Measurements from ENCODE around the gene GCFC2. TPM values are rescaled to one million over a fixed set of nuclear protein-coding genes. Genes with fewer than 3 reads are reported as not detected.

The GCFC2 gene
- total RNA-seq, 2 donors from 2014 or later, result 10.0 to 13.5 TPM

DNA sequence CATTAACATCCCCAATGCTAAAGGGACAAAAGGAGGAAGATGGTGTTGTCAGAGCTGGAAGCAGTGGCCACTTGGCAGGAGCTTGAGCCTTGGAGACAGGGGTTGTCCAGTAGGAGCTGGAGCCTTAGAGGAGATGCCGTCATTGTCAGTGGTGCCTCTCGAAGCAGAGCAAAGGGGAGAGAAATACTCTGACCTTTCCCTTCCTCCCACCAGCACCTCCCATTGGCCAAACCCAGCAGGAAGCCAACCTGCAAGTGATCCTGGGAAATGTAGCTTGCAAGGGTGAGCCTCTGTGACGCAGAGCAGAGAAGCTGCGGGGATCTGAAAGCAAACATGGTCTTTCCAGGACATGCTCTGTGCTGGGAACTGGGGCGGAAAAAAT, 97.9 kb downstream of the GCFC2 start:
- Histone ChIP-seq H3K27me3 (no peaks in the 10 kb centered on the region), H3K27ac (no peak overlapping the region), H3K36me3 (no peaks in the 10 kb centered on the region), H3K9me3 (no peaks in the 10 kb centered on the region), H3K4me1 (no peaks in the 10 kb centered on the region), H3K9ac (ENCODE audit: low read depth in 2 of 2, low read length in 2 of 2) (no peak overlapping the region), H3K4me3 (no peak overlapping the region)
- intact Hi-C loops (cut with DNase I), result loop anchor here (5.0 kb wide), 1 partner anchor 151 kb away; no protein-coding TSS in a partner anchor
- no peak for DNase-seq
- TF ChIP-seq, protein P1, sequence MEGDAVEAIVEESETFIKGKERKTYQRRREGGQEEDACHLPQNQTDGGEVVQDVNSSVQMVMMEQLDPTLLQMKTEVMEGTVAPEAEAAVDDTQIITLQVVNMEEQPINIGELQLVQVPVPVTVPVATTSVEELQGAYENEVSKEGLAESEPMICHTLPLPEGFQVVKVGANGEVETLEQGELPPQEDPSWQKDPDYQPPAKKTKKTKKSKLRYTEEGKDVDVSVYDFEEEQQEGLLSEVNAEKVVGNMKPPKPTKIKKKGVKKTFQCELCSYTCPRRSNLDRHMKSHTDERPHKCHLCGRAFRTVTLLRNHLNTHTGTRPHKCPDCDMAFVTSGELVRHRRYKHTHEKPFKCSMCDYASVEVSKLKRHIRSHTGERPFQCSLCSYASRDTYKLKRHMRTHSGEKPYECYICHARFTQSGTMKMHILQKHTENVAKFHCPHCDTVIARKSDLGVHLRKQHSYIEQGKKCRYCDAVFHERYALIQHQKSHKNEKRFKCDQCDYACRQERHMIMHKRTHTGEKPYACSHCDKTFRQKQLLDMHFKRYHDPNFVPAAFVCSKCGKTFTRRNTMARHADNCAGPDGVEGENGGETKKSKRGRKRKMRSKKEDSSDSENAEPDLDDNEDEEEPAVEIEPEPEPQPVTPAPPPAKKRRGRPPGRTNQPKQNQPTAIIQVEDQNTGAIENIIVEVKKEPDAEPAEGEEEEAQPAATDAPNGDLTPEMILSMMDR (IDR thresholded peaks at IDR 0.05), result no peak

Other genes with a start within 250 kb of the GCFC2 start
- gene EVA1A, start 150.0 kb downstream of the GCFC2 start, total RNA-seq, result under 1 TPM; 0.25 to 0.77 TPM
- 10 to 100 TPM; 58.3 to 62.0 TPM for gene MRPL19, start 64.1 kb downstream of the GCFC2 start, total RNA-seq

Measured in colonic mucosa (tissue), 4 donors.